ENCODE data around the gene SCMH1.

SCMH1 gene

GRCh38 chr1:41097105-41097504 lies 145.0 kb downstream of the SCMH1 start:
- DNase-seq (ENCODE audit: low spot score), result no peak

GRCh38 chr1:41093826-41094225 lies 148.3 kb downstream of the SCMH1 start:
- DNase-seq (ENCODE audit: low spot score), result no peak

DNA sequence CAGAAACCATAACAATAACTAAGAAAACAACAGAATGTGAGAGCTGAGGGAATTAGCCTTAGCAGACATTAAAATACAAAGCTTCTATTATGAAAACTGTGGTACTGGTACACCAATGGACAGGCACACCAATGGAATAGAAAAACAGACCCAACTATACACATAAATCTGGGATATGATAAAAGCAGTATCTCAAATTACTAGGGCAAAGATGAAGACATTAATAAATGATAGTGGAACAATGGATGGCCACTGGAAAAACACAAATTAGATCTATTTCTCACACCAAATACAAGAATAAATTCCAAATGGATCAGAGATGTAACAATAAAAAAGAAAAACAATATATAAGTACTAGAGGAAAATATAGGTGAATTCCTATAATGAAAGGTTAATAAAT lies 155.2 kb downstream of the SCMH1 start:
- no peak for DNase-seq (ENCODE audit: low spot score)

DNA sequence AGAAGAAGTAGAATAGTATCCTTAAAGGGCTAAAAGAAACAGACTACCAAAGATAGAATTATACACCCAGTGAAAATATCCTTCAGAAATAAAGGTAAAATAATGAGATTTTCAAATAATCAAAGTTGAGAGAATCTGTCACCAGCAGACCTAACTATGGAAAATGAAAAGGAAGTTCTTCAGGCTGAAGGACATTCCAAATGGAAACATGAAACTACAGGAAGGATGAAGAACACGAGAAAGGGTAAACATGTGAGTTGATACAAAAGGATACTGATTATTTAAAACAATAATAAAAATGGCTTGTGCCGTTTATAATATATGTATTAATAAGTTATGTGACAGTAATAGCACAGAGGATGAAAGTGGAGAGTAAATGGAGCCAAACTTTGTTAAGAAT lies 163.5 kb downstream of the SCMH1 start:
- DNase-seq (ENCODE audit: low spot score), result no peak

DNA sequence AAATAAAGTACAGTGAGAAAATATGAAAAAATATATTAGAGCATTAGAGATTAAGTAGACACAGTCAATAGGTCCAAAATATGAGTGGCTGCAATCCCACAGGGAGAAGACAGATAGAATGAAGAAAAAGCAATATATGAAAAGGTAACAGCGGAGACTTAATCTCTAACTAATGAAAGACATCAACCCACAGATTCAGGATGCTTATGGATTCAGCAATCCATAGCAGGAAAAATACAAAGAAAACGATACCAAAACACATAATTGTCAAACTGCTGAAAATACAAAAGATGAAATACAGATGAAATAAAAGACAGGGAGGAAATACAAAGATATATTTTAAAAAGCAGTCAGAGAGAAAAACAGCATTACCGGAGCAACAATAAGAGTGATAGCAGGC lies 163.9 kb downstream of the SCMH1 start:
- DNase-seq (ENCODE audit: low spot score), result no peak

DNA sequence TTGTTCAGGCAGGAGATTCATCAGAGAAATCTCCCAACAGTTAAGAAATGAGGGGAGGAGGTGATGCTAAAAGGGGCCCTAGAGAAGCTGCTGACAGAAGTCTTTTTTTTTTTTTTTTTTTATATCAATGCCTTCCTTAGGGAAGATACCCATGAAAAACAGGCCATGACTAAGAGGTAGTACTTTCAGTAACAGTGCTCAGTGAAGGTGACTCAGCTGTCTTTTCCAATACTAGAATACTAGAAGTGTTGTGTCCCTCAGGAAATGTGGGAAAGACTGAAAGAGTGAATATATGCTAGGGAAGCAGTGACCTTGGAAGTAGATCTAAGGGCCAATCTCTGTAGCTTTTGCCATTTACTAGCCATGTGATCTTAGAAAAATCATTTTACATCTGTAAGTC lies 168.1 kb downstream of the SCMH1 start:
- no peak for DNase-seq (ENCODE audit: low spot score)

DNA sequence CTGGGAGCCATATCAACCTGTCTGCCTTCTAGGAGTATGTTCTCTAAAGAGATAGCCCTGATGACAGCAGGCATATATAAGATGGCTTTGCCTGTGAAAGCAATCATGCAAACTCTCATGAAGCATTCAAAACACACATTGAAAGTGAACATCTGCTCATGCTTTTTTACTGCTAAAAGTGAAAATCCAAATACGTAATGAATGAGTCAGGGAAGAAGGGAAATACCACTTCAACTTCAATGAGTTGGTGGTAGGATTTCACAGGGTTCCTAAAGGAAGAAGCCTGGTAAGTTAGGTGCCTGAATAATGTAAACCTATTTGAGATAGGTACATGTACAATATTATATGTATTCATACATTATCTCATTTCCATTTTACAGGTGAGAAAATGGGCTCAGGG lies 170.1 kb downstream of the SCMH1 start:
- no peak for DNase-seq (ENCODE audit: low spot score)

DNA sequence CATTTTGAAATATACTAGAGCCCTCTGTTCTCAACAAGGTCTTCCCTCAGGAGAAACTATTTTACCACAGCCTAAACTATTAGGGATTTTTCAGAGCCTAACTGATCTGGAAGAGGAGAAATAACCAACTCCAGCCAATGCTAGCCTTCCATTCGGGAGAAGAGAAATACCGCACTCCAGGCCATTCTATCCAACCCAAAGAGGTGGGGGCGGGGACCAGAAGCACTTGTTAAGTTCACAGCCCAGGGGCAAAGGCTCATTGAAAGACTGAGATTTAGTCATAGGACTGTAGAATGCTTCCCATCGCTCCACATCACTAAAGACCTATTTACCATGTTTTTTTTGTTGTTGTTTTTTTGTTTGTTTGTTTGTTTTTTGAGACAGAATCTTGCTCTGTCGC lies 185.2 kb downstream of the SCMH1 start:
- DNase-seq (ENCODE audit: low spot score), result no peak

GRCh38 chr1:41053316-41053715 lies 188.8 kb downstream of the SCMH1 start:
- DNase-seq (ENCODE audit: low spot score), result no peak

DNA sequence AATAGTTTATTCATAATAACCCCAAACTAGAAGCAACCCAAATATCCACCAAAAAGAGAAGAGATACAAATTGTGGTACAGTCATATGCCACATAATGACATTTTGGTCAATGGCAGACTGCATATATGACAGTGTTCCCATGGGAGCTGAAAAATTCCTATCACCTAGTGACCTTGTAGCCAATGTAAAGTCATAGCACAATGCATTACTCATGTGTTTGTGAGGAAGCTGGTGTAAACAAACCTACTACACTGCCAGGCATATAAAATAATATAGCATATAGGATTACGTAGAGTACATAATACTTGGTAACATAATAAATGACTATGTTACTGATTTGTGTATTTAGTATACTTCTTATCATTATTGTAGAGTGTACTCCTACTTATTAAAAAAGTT lies 191.1 kb downstream of the SCMH1 start:
- DNase-seq (ENCODE audit: low spot score), result no peak

- no peak for DNase-seq (ENCODE audit: low spot score)
Measured at GRCh38 chr1:41048540-41048939, 193.6 kb downstream of the SCMH1 start.

- DNase-seq (ENCODE audit: low spot score), result no peak
Measured at GRCh38 chr1:41046347-41046775, 195.7 kb downstream of the SCMH1 start.

DNA sequence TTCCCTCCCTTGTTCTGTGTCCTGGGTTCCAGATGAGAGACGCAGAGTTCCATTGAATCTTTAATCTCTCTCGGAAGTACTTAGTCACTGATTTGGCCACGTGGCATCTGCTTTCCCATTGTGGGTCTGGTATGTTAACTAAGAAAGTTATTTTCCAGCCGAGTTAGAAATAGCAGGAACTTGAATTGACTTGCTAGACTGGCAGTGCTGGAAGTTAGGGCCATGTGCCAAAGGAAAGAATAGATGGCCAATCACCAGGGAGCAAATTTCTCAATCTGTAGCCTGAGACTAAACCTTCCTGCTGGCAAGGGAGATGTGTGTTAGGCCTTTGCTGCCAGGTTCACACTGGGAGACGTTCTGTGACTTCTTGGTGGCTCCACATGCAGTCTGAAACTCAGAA lies 196.4 kb downstream of the SCMH1 start:
- no peak for DNase-seq (ENCODE audit: low spot score)

DNA sequence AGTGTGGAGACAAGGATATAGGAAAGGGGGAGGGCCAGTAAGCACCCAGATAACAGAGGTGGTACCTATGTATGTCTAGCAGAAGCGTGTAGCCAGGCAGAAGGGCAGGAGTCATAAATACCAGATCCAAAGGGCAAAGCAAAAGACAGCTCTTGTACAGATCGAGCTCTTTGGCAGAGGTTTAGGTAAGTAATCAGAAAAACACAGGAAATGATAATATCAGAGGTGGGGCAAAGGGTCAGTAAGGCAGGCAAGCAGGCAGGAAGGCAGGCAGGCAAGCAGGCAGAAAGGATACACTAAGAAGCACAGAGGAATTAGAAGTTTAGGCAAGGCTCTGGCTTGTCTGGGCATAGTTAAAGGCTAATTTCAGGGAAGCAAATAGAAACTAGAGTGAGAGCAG lies 197.9 kb downstream of the SCMH1 start:
- no peak for DNase-seq (ENCODE audit: low spot score)

DNA sequence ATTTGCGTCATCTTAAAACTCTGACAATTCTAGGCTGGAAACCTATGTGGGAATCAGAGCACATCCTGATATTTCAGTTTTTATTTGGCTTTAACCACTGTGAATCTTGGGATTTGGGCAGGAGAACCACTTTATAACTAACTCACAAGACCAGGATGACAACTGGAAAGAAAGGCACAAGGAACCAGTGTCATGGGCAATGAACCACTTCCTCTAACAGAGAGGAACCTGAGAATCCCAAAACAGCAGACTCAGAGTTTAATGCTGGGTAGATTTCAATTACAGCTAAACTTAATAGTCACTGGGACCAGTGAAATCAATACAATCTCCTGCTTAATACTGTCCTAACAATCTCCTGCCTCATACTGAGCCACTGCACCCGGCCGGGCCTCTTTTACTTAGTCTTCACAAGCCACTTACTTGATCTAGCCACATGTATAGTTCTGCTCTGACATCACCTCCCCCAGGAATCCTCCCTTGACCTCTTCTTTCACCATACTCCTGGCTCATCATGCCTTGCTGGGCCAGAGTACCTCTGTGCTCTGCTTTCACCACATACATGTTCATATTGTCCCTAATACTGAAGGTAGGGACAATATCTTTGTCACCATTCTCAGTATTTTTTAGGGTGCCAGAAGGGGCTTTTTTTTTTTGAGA lies 200.4 kb downstream of the SCMH1 start:
- DNase-seq (ENCODE audit: low spot score), result no peak

- DNase-seq (ENCODE audit: low spot score), result no peak
Measured at GRCh38 chr1:41038110-41038509, 204.0 kb downstream of the SCMH1 start.

GRCh38 chr1:41037116-41037903 lies 204.8 kb downstream of the SCMH1 start:
- no peak for DNase-seq (ENCODE audit: low spot score)

GRCh38 chr1:41033272-41033671 lies 208.8 kb downstream of the SCMH1 start:
- no peak for DNase-seq (ENCODE audit: low spot score)

GRCh38 chr1:41032147-41032546 lies 210.0 kb downstream of the SCMH1 start:
- no peak for DNase-seq (ENCODE audit: low spot score)

DNA sequence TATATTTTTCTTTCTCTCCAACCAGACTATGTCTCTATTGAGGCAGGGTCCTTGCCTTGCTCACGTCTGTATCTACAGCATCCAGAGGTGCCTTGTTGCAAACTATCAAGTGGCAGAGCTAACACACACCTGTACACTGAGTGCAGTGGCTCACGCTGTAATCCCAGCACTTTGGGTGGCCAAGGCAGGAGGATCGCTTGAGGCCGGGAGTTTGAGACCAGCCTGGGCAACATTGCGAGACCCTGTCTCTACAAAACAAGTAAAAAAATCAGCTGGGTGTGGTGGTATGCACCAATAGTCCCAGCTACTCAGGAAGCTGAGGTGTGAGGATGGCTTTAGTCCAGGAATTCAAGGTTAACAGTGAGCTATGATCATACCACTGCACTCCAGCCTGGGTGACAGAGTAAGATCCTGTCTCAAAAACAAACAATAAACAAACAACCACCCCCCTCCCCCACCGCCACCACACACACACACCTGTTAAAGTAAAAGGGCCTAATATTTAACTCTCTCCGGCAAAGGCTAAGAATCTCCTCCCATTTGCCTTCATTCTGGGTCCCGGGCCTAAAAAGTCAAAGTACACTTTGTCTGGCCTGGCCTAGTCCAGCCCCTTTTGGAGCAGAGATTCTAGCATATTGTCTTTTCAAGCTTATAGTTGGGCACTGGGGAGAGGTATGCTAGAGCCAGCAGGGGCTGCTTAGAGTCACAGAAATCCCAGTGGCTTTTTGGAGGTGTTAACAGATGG lies 211.1 kb downstream of the SCMH1 start:
- DNase-seq (ENCODE audit: low spot score), result no peak

DNA sequence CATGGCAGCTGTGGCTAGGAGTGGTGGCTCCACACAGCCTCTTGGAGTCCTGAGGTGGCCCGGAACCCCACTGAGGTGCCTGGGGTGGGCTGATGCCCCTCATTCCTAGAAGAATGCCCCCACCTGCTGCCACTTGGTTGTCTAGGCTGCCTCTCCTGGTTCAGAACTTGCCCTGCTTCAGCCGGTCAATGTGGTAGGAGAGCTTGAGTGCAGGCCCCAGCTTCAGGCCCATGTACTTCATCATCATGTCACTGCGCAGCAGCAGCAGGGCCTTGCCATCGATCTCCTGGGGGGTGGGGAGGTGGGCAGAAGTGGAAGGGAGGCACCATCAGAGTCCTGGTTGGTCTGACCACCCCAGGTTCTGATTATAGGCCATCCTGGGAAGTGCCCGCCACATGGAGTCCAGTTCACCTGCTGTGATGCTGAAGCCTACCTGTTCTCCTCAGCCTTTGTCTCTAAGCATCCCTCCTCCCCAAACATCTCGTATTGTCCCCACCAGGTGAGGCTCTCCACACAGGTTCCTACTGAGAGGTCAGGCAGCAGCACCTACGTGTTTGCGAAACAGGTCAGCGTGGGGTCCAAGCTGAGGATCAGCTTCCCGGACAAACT lies 214.0 kb downstream of the SCMH1 start:
- no peak for DNase-seq (ENCODE audit: low spot score)

DNA sequence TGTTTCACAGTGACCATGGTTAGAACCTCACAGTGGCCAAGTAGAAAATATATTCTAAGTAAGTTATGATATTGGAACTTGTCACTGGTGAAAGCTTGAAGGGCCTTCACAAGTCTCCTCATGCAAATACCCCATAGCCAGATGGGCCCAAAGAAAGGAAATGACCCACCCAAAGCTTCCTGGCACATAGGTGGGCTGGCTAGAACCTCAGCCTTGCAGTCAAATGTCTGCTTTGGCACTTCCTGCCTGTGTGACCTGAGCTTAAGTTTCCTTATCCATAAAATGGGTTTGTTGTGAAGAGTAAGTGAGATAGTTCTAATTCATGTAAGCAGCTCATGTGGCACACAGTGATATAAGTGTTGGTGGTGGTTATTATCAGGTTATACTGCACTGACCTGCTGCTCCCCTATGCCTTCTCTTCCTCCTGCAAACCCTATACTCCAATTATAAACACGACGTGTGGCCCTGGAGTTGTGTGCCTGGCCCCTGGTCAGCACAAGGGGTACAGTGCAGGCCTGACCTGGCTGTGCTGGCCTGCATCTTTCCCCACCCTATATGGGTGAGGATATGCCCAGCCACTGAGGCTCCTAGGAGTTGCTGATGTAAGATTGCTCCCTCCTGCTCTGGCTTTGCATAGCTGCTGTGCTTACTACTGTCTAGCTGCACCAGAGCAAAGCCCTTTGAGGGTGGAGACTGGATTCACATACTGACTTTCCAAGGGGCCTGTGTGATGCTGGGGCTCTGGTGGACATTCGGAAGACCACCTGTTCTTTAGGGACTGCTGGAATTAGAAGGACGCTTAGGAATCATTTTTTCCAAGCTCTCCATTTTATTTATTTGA lies 215.9 kb downstream of the SCMH1 start:
- no peak for DNase-seq (ENCODE audit: low spot score)
